ENCODE results near the gene NUP214. TPM values are rescaled to one million over a fixed set of nuclear protein-coding genes. Genes with fewer than 3 reads are reported as not detected.

Gene NUP214
- total RNA-seq, 2 donors from 2014 or later, result 29.5 to 31.6 TPM

DNA sequence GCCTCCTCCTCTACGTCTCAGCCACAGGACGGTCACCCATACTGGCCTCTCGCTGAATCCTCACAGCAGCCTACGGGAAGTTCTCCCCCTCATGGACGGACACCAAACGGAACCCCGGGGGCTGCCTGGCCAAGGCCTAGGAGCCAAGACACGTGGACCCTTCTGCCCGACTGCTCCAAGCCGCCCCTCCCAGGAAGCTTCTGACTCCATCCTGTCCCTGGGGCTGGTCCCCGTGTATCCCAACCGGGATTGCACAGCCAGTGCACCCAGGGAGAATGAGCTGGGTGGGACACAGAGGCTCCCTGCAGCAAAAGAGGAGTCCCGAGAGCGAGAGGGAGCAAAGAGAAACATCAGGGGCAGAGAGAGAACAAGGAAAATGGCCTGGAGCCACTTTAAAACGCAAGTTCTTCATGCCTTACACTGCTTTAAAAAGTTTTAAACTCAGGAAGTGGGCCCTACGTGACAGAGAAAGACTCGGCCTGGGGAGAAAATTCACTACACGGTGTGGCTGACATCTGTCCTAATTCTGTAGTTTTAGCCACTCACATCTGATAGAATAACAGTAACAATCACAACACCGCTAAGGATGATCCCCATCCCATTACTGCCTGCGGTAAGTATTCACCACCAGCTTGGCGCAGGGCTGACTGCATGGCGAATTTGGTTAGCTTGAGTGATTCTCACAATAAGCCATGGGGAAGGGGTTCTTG, 147.9 kb downstream of the NUP214 start:
- no peaks in the 10 kb centered on the region for H3K27me3 ChIP-seq
- H3K4me3 ChIP-seq, result peak overlapping the region; percentile 76 to 81
- TF ChIP-seq, protein P1, sequence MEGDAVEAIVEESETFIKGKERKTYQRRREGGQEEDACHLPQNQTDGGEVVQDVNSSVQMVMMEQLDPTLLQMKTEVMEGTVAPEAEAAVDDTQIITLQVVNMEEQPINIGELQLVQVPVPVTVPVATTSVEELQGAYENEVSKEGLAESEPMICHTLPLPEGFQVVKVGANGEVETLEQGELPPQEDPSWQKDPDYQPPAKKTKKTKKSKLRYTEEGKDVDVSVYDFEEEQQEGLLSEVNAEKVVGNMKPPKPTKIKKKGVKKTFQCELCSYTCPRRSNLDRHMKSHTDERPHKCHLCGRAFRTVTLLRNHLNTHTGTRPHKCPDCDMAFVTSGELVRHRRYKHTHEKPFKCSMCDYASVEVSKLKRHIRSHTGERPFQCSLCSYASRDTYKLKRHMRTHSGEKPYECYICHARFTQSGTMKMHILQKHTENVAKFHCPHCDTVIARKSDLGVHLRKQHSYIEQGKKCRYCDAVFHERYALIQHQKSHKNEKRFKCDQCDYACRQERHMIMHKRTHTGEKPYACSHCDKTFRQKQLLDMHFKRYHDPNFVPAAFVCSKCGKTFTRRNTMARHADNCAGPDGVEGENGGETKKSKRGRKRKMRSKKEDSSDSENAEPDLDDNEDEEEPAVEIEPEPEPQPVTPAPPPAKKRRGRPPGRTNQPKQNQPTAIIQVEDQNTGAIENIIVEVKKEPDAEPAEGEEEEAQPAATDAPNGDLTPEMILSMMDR (IDR thresholded peaks at IDR 0.05), result peak in 1 of 2 donors; percentile 16
- peaks cover 0 to 48% of the 10 kb centered on the region in 2 donors for H3K4me1 ChIP-seq
- DNase-seq (ENCODE audit: low spot score), result no peak
- H3K27ac ChIP-seq, result peak overlapping the region; percentile 98
- no peaks in the 10 kb centered on the region for H3K36me3 ChIP-seq
- H3K9me3 ChIP-seq, result no peaks in the 10 kb centered on the region

DNA sequence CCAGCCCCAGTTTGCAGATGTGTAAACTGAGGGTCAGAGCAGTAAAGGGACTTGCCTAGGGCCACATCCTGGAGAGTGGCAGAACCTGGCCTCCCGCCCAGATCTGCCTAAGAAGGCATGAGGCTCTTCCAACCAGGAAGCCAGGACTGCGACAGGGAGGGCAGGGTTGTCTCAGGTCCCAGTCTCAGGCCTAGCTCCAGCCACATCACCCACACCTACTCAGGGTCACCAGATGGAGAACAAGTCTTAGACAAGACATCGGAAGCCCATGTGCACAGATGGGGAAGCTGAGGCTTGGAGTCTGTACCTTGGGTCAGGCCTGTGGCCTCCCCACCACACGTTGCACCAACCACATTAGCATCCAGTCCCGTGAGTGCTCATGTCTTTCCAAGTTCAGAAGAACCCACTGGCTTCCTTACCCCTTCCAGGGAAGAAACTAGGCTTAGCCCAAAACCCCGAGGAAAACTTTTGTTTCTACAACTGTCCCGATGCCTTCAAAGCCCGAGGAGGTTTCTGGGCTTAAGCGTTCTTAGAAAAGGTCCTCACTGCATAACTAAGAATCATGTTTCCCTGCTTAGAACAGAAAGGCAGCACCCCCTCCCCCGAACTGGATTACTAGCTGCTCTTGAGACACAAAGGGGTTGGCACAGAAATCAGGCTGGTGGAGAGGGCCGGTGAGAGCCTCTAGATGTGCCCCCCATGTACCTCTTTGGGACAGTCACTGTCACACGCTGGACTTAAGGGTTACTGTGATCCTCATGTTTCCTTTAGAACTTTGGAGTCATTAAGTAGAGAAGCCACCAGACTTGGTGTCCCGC, 148.7 kb downstream of the NUP214 start:
- Histone ChIP-seq H3K27ac (peak overlapping the region; percentile 98), H3K36me3 (no peaks in the 10 kb centered on the region), H3K27me3 (no peaks in the 10 kb centered on the region), H3K4me3 (peak overlapping the region; percentile 76 to 81), H3K9me3 (no peaks in the 10 kb centered on the region), H3K4me1 (peaks cover 0 to 49% of the 10 kb centered on the region in 2 donors)
- TF ChIP-seq, protein P1 (IDR thresholded peaks at IDR 0.05), result no peak
- no peak for DNase-seq (ENCODE audit: low spot score)

DNA sequence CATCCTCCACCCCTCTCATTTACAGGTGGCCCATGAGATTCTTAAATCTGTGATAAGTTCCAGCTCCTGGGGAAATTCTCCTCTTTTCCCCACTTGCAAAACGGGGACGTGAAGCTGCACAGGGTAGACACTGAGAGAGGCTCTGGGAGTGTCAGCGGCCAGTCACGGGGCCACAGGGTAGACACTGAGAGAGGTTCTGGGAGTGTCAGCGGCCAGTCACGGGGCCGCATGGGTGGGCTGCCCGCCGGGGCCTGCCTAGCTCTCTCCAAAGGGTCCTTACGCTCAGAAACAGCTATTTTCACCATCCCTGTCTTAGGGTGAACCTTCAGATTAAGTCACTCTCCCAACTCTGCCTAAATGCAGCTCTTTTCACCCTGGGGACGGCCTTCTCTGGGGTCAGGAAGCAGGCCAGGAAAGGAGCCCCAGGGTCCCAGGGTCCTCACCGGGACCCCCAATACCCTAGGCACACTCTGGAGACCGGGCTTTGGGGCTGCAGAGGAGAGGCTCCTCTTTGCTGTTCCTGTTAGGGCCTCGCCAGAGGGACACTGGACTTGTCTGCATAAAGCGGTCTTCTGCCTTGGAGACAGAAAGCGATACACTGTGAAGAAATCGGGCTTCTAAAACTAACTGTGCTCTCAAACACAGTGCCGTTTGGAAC, 149.4 kb downstream of the NUP214 start:
- H3K4me1 ChIP-seq, result peaks cover 0 to 46% of the 10 kb centered on the region in 2 donors
- no peaks in the 10 kb centered on the region for H3K9me3 ChIP-seq
- no peaks in the 10 kb centered on the region for H3K36me3 ChIP-seq
- no peak for DNase-seq (ENCODE audit: low spot score)
- H3K27me3 ChIP-seq, result no peaks in the 10 kb centered on the region
- H3K4me3 ChIP-seq, result peak overlapping the region; percentile 76 to 81
- H3K27ac ChIP-seq, result peak overlapping the region; percentile 98
- TF ChIP-seq, protein P1 (IDR thresholded peaks at IDR 0.05), result no peak

DNA sequence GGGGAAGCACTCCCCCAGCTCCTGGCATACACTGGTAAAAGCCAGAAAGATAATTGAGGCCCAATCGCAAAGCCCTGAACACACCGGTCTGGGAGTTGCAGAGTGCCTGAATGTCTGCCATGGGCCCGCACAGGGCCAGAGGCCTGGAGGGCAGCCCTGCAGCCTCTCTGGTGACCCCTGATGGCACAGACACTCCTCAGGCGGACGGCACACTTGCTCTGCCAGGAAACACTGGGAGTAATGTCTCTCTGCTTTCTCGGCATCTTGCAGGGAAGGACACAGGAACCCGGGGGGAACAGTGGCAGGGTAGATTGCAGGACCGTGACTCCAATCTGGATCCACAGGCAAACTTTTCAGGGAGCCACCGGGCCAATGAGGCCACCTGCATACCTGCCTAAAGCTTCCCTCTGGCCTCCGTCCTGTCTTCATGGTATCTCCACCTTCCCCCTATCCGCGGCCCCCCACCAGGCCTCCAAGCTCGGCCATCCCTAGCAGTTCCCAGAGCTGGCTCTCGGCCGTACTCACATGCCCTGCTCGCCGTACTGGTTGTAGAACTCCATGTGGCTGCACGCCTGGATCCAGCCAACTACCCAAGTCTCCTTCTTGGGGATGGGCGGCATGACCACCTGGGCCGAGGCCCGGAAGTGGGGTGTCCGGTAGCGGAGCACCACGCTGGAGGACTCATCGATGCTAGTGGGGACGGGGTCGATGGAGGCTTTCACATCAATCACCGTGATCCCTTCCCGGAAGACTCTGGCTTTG, 150.1 kb downstream of the NUP214 start:
- Histone ChIP-seq H3K4me1 (peaks cover 0 to 43% of the 10 kb centered on the region in 2 donors), H3K27me3 (no peaks in the 10 kb centered on the region), H3K9me3 (no peaks in the 10 kb centered on the region), H3K4me3 (peak overlapping the region; percentile 76 to 81), H3K36me3 (no peaks in the 10 kb centered on the region), H3K27ac (peak overlapping the region; percentile 98)
- no peak for DNase-seq (ENCODE audit: low spot score)
- TF ChIP-seq, protein P1 (IDR thresholded peaks at IDR 0.05), result no peak
